ENCODE results near the gene ADCY5.

The ADCY5 gene

DNA sequence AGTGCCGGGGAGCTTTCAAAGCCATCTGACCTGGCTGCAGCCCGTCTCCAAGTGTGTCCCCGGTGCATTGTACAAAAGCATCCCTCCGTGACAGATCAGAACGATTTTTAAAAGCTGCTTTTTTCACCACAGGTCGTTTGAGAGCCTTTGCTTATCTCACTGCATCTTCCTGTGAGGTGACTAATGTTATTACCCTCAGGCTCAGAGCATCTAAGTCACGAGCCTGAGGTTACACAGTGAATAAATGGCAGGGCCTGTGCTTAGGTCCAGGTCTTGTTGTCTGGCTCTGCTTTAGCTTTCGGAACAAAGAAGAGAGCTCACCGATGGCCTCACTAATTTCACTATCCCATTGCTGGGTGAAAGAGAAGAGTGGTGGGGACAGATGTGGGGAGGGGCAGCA is 163.8 kb downstream of the ADCY5 start:
- TF ChIP-seq, protein P1, sequence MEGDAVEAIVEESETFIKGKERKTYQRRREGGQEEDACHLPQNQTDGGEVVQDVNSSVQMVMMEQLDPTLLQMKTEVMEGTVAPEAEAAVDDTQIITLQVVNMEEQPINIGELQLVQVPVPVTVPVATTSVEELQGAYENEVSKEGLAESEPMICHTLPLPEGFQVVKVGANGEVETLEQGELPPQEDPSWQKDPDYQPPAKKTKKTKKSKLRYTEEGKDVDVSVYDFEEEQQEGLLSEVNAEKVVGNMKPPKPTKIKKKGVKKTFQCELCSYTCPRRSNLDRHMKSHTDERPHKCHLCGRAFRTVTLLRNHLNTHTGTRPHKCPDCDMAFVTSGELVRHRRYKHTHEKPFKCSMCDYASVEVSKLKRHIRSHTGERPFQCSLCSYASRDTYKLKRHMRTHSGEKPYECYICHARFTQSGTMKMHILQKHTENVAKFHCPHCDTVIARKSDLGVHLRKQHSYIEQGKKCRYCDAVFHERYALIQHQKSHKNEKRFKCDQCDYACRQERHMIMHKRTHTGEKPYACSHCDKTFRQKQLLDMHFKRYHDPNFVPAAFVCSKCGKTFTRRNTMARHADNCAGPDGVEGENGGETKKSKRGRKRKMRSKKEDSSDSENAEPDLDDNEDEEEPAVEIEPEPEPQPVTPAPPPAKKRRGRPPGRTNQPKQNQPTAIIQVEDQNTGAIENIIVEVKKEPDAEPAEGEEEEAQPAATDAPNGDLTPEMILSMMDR (IDR thresholded peaks at IDR 0.05; ENCODE audit: low read depth, low read length) = no peak
- no peak overlapping the region for H3K4me3 ChIP-seq (ENCODE audit: low read depth, low read length)

- TF ChIP-seq, protein P1 (IDR thresholded peaks at IDR 0.05; ENCODE audit: low read depth, low read length) = no peak
- H3K4me3 ChIP-seq (ENCODE audit: low read depth, low read length) = no peak overlapping the region
Measured at GRCh38 chr3:123284399-123285010, 164.4 kb downstream of the ADCY5 start.

DNA sequence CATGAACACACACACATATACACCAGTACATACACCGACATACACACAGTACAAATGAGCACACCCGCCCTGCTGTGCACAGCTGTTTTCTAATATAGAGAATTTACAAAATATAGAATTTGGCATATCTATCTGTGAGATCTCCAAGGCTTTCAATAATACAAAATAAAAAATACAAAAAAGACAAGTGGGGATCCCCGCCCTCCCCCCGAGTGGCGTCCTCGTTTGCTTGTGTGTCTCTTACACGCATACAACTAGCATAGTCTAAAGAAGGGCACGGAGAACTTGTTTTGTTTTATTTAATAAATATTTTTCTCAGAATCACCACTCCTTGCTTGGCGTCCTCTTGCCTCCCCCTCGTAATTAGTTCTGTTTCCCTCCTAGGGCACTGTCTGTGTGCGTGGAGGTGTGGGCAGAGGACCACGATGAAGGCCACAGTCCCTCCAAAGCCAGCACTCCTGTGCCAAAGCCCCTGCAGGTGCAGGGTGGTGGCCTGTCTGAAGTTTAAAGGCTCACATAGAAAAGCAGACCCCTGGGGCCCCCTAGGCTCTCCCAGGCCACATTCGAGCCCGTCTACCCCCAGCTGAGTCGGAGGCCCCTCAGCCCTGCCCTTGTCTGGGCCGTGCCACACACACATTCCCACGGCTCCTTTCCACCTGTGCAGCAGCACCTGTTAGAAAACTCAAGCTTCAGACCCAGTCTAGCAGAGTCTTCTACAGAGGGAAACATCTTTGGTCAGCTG is 165.1 kb downstream of the ADCY5 start:
- TF ChIP-seq, protein P1 (IDR thresholded peaks at IDR 0.05; ENCODE audit: low read depth, low read length) = no peak
- H3K4me3 ChIP-seq (ENCODE audit: low read depth, low read length) = no peak overlapping the region

- TF ChIP-seq, protein P1 (IDR thresholded peaks at IDR 0.05; ENCODE audit: low read depth, low read length) = no peak
- no peak overlapping the region for H3K4me3 ChIP-seq (ENCODE audit: low read depth, low read length)
Measured at GRCh38 chr3:123283074-123283473, 165.8 kb downstream of the ADCY5 start.

DNA sequence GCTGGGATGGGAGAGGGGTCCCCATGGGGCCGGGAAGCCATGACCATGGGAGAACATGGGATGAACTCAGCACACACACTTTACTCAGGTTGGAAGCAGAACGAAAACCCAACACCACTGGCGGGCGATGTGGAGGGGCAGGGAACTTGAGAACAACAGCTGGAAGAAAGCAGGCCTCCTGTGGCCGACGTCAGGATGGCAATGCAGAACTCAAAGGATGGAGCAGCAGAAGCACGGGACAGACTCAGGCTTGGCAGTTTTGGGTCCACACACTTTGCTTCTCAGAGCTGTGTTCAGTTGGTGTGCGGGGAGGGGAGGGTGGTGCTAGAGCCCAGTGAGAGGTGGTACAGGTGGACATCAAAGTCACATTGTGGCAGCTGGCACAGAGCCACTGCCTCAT is 166.4 kb downstream of the ADCY5 start:
- no peak overlapping the region for H3K4me3 ChIP-seq (ENCODE audit: low read depth, low read length)
- TF ChIP-seq, protein P1 (IDR thresholded peaks at IDR 0.05; ENCODE audit: low read depth, low read length) = no peak

- H3K4me3 ChIP-seq (ENCODE audit: low read depth, low read length) = no peak overlapping the region
- TF ChIP-seq, protein P1 (IDR thresholded peaks at IDR 0.05; ENCODE audit: low read depth, low read length) = no peak
Measured at GRCh38 chr3:123281929-123282328, 167.0 kb downstream of the ADCY5 start.

- TF ChIP-seq, protein P1 (IDR thresholded peaks at IDR 0.05; ENCODE audit: low read depth, low read length) = no peak
- no peak overlapping the region for H3K4me3 ChIP-seq (ENCODE audit: low read depth, low read length)
Measured at GRCh38 chr3:123281406-123281805, 167.5 kb downstream of the ADCY5 start.
